ENCODE results near the gene TTN. TPM values are rescaled to one million over a fixed set of nuclear protein-coding genes. Genes with fewer than 3 reads are reported as not detected.

TTN gene
- total and polyA plus RNA-seq, 9 donors, result 0.17 to 12.9 (median 1.2) TPM

DNA sequence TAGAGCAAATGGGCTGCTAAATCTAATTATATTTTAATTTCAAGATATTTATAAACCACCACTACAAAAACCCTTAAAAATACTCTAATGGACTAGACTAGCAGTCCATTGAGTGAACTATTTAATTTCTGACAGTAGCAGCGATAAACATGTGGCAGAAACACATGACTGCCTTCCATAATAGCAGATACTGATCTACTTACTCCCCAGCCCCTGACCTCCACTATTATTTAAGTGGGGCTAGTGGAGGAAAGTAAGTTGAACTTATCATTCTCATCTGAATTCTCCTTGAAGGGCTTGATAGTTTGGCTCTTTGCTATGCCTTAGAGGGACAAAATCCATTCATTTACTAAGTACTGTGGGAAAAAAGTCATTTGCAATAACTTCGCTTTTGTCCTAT, 90.8 kb downstream of the TTN start:
- 94 to 96% (median 95%) methylated on average over 2 of the region's 2 CpGs for WGBS, 3 donors
- Histone ChIP-seq H3K4me3 (no peak overlapping the region), H3K9me3 (peaks cover 0 to 5% of the 10 kb centered on the region in 2 donors), H3K27me3 (no peaks in the 10 kb centered on the region), H3K4me1 (ENCODE audit: insufficient read depth) (no peaks in the 10 kb centered on the region), H3K27ac (no peak overlapping the region), H3K36me3 (no peaks in the 10 kb centered on the region)
- intact Hi-C loops (cut with DNase I), result no loop called here
- DNase-seq, result no peak
- TF ChIP-seq EP300 (IDR thresholded peaks at IDR 0.05) (no peak), POLR2A (IDR thresholded peaks at IDR 0.05) (no peak)
- TF ChIP-seq, protein P1, sequence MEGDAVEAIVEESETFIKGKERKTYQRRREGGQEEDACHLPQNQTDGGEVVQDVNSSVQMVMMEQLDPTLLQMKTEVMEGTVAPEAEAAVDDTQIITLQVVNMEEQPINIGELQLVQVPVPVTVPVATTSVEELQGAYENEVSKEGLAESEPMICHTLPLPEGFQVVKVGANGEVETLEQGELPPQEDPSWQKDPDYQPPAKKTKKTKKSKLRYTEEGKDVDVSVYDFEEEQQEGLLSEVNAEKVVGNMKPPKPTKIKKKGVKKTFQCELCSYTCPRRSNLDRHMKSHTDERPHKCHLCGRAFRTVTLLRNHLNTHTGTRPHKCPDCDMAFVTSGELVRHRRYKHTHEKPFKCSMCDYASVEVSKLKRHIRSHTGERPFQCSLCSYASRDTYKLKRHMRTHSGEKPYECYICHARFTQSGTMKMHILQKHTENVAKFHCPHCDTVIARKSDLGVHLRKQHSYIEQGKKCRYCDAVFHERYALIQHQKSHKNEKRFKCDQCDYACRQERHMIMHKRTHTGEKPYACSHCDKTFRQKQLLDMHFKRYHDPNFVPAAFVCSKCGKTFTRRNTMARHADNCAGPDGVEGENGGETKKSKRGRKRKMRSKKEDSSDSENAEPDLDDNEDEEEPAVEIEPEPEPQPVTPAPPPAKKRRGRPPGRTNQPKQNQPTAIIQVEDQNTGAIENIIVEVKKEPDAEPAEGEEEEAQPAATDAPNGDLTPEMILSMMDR (IDR thresholded peaks at IDR 0.05), result no peak

DNA sequence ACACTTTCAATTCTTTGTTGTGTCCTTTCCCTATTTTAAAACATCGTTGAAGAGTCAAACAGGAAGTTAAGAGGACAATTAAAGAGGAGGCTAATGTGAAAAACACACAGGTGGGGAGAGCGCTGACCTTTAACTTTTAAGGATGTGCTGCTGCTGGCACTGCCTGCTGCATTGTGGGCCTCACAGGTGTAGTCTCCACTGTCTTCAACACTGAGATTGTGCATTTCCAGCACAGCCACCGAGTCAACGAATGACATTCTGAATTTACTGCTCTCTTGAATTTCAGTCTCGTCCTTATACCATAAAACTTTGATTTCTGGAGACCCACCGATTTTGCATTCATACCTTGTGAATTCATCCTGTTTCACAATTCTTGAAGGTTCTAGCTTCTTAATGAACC, 91.9 kb downstream of the TTN start:
- TF ChIP-seq EP300 (IDR thresholded peaks at IDR 0.05) (no peak), POLR2A (IDR thresholded peaks at IDR 0.05) (no peak)
- TF ChIP-seq, protein P1 (IDR thresholded peaks at IDR 0.05), result no peak
- Histone ChIP-seq H3K9me3 (peaks cover 0 to 5% of the 10 kb centered on the region in 2 donors), H3K4me3 (no peak overlapping the region), H3K4me1 (ENCODE audit: insufficient read depth) (no peaks in the 10 kb centered on the region), H3K27ac (no peak overlapping the region), H3K27me3 (no peaks in the 10 kb centered on the region), H3K36me3 (no peaks in the 10 kb centered on the region)
- no peak for DNase-seq
- intact Hi-C loops (cut with DNase I), result no loop called here
- 89 to 91% (median 91%) methylated on average over 6 of the region's 6 CpGs for WGBS, 3 donors

DNA sequence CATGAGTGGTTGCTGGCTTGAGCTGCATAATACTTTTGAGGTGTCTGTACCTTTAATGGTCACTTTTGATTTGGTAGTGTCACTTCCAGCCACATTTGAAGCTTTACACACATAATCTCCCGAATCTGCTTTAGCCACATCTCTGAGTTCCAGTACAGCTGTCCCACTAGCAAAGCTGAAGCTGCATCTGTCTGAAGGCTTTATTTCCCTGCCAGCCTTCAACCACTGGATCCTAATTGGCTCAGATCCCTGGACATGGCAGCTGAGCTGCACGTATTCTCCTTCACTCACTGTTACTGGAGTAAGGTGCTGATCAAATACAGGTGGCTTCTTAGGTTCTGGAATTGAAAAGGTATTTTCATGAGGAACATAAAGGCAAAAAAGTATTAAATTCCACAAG, 99.7 kb downstream of the TTN start:
- Histone ChIP-seq H3K27ac (no peak overlapping the region), H3K4me1 (ENCODE audit: insufficient read depth) (no peaks in the 10 kb centered on the region), H3K9me3 (no peaks in the 10 kb centered on the region), H3K36me3 (no peaks in the 10 kb centered on the region), H3K4me3 (no peak overlapping the region), H3K27me3 (no peaks in the 10 kb centered on the region)
- DNase-seq, result no peak
- intact Hi-C loops (cut with DNase I), result no loop called here
- TF ChIP-seq EP300 (IDR thresholded peaks at IDR 0.05) (no peak), POLR2A (IDR thresholded peaks at IDR 0.05) (no peak)
- TF ChIP-seq, protein P1 (IDR thresholded peaks at IDR 0.05), result no peak
- WGBS, 3 donors, result 68 to 72% (median 71%) methylated on average over 2 of the region's 2 CpGs

DNA sequence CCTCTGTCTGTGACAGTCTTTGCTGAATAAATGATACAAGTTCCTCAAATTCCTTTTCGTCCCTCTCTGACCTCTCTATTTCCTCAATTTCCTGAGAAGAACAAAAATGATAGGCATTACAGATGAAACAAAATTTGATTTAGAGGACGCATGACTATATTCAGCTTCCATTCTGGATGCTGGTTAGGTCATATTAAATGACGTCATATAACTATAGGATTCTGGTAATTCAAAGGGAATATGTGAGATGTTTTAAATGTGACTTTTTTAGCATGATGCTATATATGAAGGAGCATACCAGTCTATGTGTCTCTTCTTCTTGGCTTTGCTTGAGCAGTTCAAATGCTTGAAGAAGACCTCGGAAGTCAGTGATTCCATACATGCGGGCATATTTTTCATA, 102.3 kb downstream of the TTN start:
- TF ChIP-seq POLR2A (IDR thresholded peaks at IDR 0.05) (no peak), EP300 (IDR thresholded peaks at IDR 0.05) (no peak)
- TF ChIP-seq, protein P1 (IDR thresholded peaks at IDR 0.05), result no peak
- Histone ChIP-seq H3K36me3 (no peaks in the 10 kb centered on the region), H3K27ac (no peak overlapping the region), H3K4me1 (ENCODE audit: insufficient read depth) (no peaks in the 10 kb centered on the region), H3K4me3 (no peak overlapping the region), H3K9me3 (no peaks in the 10 kb centered on the region), H3K27me3 (no peaks in the 10 kb centered on the region)
- 92 to 94% (median 94%) methylated on average over 5 of the region's 5 CpGs for WGBS, 3 donors
- intact Hi-C loops (cut with DNase I), result no loop called here
- no peak for DNase-seq

DNA sequence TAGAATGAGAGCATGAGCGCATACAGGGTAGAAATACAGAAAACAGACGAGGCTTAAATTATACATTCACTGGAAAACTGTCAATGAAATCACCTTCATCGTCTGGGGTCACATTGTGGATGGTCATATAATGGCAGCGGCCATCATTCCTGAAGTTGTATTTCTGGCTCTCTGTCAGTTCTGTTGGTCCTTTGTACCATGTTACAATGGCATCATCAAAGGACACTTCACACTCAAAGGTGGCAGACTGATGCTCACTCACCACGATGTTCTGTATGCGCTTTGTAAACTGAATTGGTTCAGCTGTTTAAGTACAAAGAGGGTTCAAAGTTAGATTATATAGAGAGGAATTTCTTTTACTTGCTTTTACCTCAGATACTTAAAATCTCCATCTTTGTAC, 104.9 kb downstream of the TTN start:
- Histone ChIP-seq H3K36me3 (no peaks in the 10 kb centered on the region), H3K9me3 (no peaks in the 10 kb centered on the region), H3K27me3 (no peaks in the 10 kb centered on the region), H3K4me3 (no peak overlapping the region), H3K27ac (no peak overlapping the region), H3K4me1 (ENCODE audit: insufficient read depth) (no peaks in the 10 kb centered on the region)
- TF ChIP-seq, protein P1 (IDR thresholded peaks at IDR 0.05), result no peak
- no peak for TF ChIP-seq EP300 (IDR thresholded peaks at IDR 0.05)
- no peak for TF ChIP-seq POLR2A (IDR thresholded peaks at IDR 0.05)
- 84 to 90% (median 88%) methylated on average over 6 of the region's 6 CpGs for WGBS, 3 donors
- intact Hi-C loops (cut with DNase I), result no loop called here
- DNase-seq, result no peak

All from ovary (tissue), 9 donors.